GM21447 (cell line): ENCODE measurements around the gene SLC23A2.
"Not testable (repeated sequence)": the region's sequence is repeated elsewhere in the genome, so short reads cannot be mapped to it uniquely, and the experiment has no call there.

Experiments used
- ATAC-seq: cut with Tn5 transposase; IDR thresholded peaks from one replicate; pipeline ENCODE4 v1.9.1; 2021; ENCODE audit not compliant: unreplicated experiment

The SLC23A2 gene

DNA sequence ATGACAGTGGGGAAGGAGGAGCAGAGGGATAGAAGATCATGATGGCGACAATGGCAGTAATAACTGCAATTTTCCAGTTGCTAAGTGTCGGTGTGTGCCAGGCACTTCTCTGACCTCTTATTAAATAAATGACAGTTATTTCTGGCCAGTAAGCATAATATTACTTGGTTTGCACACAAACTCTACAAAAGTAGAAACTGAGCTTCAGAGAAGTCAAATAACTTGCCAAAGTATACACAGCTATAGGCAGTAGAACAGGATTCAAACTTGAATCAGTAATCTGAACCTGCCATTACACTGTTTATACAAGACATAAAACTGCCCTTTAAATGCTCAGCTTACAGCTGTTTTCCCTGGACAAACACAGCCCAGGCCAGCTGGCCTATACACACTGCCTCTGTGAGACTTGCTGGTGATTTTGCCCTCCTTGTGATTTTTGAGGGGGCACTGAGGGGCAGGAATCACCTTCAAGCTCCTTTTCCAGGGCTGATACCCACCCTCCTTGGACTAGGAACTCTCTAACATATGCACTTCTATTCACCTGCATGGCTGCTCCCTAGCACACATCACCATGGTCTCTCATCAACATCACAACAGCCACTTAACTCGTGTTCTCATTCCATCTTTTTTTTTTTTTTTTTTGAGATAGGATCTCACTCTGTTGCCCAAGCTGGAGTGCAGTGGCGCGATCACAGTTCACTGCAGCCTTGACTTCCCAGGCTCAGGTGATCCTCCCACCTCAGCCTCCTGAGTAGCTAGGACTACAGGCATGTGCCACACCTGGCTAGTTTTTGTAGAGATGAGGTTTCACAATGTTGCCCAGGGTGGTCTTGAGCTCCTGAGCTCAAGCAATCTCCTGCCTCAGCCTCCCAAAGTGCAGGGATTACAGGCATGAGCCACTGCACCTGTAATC is 63.6 kb downstream of the SLC23A2 start:
- no peak for ATAC-seq

DNA sequence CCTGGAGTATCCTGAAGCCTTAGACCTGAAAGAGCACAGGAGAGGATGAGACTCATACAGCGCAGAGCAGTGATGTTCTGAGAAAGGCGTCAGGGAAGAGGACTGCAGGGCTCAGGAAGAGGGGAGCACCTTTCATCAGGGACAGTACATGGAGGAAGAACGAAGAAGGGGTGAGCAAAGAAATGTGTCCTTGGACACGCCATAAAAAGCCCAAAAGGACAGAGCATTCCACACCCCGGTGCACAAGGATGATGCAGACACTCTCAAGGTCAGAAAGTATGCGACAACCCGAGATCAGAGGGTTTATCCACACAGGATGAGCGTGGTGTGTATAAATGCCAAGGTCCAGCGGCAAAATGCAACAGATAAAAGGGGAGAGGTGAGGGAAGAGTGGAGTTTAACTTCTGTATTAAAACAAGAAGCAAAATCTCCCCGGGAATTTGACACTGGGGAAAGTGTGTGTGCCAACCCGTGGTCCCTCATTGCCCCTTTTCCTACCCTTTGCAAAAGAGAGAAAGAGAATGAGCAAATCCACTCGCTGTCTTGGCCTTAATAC is 64.4 kb downstream of the SLC23A2 start:
- no peak for ATAC-seq

GRCh38 chr20:4936392-4936850 is 64.9 kb downstream of the SLC23A2 start:
- no peak for ATAC-seq

GRCh38 chr20:4932061-4932460 is 69.2 kb downstream of the SLC23A2 start:
- no peak for ATAC-seq

DNA sequence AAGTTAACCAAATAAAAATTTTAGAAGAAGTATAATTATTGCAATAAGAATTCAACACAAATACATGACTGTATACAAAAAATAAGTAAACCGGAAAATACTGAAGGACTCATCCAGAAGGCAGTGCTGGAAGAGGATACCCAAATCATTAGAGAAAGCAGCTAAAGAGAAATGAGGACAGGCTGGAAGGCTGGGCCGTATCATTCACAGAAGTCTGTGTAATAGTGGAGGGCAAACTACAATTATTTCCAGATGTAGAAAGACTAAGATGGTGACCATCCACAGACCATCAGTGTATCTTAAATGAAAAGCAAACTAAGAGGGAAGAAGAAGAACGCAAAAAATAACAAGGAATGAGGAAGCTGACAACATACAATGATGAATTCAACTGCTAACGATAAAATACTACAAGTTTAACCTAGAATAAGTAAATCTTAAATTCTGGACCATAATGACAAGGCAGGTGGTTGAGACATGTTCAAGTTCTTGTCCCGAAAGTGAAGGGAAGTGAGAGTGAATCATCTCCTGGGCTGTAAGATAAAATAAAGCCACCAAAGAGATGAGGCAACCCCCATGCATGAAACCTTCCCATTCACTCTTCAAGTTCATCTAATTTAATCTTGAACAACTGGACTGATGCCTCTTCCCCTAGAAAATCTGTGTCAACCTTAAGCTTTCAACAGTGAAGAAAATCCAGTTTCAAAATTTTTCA is 71.5 kb downstream of the SLC23A2 start:
- no peak for ATAC-seq

- ATAC-seq = no peak
Measured at GRCh38 chr20:4926531-4927156, 74.7 kb downstream of the SLC23A2 start.

DNA sequence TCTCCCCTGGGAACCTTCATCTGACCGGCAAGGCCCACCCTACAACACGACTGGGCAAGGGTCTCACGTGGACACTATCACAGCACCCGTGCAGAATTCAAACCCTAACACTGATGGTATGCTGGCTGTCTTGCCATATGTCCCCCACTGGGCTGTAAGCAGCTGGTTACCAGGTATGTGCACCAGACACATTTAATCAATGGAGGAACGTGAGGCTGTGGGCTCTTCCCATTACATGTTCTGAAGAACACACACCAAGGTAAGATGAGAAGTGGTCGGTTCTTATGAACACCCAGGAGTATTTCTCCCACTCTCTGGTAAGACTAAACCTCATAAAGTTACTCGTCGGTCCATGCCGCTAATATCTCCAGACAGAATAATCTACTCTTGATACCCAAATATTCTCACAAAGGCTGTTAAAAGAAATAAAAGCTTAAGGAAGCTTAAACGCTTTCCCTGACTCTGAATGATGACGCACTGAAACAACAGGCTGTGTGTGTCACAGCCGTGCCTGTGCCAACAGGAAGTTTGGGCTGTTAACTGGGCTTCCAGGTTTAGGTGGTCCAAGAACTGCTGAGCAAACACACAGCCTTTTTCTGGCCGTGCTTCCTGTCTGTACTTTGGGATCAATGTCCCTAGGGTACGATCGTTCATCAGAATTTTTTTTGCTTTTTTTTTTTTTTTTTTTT is 75.3 kb downstream of the SLC23A2 start:
- no peak for ATAC-seq

DNA sequence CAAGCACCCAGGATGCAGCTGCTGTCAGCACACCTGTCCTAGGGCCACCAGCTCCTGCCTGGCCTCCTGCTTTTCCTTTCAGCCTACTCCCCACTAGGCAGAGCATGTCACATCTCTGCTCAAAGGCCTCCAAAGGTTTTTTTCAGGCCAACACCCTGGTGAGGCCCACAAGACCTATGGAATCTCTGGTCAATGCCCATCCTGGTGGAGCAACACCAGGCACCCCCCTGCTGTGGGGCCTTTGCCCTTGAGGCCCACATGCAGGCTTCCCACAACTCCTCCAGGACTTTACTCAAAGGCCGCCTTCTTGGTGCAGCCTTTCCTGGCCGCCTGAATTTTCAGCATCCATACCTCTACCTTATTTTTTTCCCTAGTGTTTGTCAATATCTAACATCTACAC is 76.9 kb downstream of the SLC23A2 start:
- no peak for ATAC-seq

- no peak for ATAC-seq
Measured at GRCh38 chr20:4924032-4924431, 77.3 kb downstream of the SLC23A2 start.

DNA sequence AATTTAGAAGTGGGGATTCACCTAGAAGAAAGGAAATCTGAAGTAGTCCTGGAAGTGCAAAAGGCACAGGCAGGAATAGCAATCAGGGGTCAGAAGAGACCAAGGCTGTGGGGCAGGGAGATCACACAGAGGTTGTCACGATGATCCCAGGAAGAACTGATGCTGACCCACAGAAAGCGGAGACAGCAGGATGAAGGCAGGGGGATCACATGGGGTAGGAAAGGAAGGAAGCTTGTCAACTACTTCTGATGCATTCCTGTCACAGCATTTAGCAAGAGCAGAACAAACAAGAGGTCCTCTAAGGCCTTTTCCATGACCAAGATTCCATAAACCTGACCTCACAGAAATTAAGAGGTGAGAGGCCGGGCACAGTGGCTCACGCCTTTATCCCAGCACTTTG is 79.1 kb downstream of the SLC23A2 start:
- no peak for ATAC-seq

- ATAC-seq = not testable (repeated sequence)
Measured at GRCh38 chr20:4921271-4921670, 80.0 kb downstream of the SLC23A2 start.

GRCh38 chr20:4920655-4921054 is 80.7 kb downstream of the SLC23A2 start:
- ATAC-seq = no peak

GRCh38 chr20:4920131-4920530 is 81.2 kb downstream of the SLC23A2 start:
- no peak for ATAC-seq

DNA sequence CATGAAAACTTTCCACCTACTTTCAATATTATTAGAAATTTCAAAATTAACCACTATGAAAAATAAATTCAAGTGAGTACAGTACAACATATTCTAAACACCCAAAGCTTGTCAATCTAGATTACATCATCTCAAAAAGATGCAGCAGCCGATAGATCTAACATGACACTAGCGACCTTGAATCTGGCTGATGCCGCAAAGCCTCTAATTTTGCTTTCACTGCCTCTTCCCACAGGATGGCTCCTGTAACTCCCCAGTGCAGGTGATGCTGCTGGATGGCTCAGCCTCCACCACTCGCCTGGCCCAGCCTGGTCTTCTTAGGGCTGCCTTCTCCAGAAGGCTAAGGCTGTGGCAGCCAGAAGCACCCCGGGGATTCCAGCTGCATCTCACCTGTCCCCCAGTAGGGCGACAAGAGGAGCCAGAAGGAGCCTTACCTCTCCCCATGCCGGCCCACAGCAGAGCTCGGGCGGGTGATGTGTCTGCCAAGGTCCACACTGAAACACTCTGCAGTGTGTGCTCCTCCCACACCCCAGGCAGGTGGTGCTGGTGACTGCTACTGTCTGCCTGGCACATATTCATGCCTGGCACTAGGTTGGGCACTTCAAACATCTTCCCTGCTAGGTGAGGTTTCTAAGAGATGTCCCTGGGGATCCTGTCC is 82.1 kb downstream of the SLC23A2 start:
- no peak for ATAC-seq

DNA sequence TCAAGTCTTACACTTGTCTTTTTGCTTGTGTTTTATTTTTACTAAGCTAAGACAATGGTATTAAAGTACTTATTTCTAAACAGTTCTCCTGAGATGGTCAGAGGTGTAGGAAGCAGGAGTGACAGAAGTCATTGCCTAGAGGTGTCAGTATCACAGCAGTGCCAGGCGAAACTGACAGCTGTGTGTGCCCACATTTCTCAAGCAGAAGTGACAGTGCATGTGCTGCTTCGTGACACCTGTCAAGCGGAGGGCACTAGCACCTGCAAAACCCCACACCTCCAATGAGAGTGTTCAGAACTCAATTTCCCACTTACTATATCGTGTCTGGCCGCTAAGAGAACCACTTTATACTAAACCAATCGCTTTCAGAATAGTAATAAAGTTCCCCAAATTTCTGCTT is 82.8 kb downstream of the SLC23A2 start:
- no peak for ATAC-seq

DNA sequence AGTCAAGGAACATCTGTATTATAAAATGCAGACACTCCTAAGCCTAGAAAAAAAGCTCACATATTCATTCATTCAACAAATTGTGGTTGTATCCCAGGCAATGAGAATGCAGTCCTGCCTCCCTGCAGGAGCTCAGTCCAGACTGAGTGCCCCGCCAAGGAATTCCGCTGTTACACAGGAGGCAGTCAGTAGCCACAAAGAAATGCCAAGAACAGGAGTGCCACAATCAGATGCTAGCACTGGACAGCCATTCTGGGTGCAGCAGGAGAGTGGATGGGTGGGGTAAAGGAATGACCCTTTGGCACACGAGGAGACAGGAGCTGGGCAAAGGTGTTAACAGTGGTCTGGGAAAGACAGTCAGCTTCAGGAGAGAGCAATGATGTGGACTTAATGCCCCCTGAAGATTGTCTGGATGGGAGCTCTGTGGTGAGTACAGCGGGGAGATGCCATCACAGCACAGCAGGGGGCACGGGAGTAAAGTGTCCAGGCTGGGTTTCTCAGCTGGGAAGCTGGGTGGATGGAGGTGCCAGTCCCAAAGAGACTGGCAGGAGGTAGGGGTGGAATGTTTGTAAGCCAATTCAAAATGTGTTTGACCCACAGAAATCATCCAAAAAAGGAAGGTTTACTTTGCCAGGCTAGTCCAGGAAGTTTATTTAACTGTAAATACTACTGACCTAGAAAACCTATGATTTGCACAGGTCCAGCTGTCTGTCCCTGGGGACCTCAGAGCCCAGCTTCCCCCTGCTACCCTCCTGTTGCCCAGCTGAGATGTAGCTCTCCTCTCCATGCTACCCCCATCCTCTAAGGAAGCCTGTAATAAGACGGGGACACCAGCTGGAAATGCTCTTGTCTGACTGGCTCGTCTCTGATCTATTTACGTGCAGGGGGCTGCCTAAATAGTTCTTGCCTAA is 84.1 kb downstream of the SLC23A2 start:
- ATAC-seq = no peak

- ATAC-seq = no peak
Measured at GRCh38 chr20:4913147-4913546, 88.2 kb downstream of the SLC23A2 start.

- ATAC-seq = no peak
Measured at GRCh38 chr20:4912380-4913142, 88.7 kb downstream of the SLC23A2 start.

DNA sequence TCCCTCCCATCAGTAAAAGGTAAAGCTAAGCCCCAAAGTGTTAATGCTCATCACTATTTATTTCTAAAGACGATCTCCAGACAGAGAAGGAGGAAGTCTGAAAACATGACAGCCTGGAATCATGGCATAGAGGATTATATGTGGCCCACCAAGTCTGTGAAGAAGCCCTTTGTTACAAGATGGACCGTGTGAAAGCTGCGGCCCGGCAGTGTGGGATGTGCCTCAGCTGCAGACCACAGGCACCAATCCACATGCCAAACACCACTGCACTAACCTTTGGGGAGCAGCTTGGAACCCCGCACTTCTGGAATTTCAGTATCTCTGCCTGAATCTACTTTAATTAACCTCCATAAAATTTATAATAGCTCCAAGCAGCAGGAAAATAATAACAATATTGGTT is 90.4 kb downstream of the SLC23A2 start:
- no peak for ATAC-seq
